SKM-1 (cell line): ENCODE results near the gene ERN1.

Experiments
- DNase-seq: peaks from one replicate; lab custom pipeline; 2025; ENCODE audit not compliant: unreplicated experiment; lab: John Stamatoyannopoulos, UW

Gene ERN1

GRCh38 chr17:63991611-63992010 lies 138.3 kb downstream of the ERN1 start:
- no peak for DNase-seq

GRCh38 chr17:63989622-63990345 lies 140.2 kb downstream of the ERN1 start:
- no peak for DNase-seq
